Astrocyte of the cerebellum (primary cell): ENCODE measurements around the gene FAM222B.
"Not testable (repeated sequence)": the region's sequence is repeated elsewhere in the genome, so short reads cannot be mapped to it uniquely, and the experiment has no call there.

Experiments used
- DNase-seq: peaks from one replicate; pipeline ENCODE4 v3.0.0-alpha.2; 2011; ENCODE audit warnings: low read depth
- H3K4me3 ChIP-seq: 2 replicates; pipeline ENCODE4 v1.5.1; 2011; ENCODE audit warnings: mild to moderate bottlenecking, low read depth, low read length, moderate library complexity
- CTCF ChIP-seq: IDR thresholded peaks from 2 replicates; pipeline ENCODE4 v1.5.1; 2012; ENCODE audit warnings: low read length, low read depth, moderate library complexity, mild to moderate bottlenecking; ENCODE audit errors: missing control alignments
- in situ Hi-C: cut with HindIII; loops from 2 replicates; pipeline ENCODE4 v1.10.0; 2017; ENCODE audit warnings: low sequenced_read_pairs

FAM222B gene

GRCh38 chr17:28737316-28737715, 105.3 kb downstream of the FAM222B start:
- in situ Hi-C loops, result no loop called here
- DNase-seq, result no peak
- no peak overlapping the region for H3K4me3 ChIP-seq
- TF ChIP-seq CTCF, result no peak

- H3K4me3 ChIP-seq, DNase-seq, in situ Hi-C loops: not testable (repeated sequence)
Measured at GRCh38 chr17:28735913-28736769, 106.4 kb downstream of the FAM222B start.

- no peak for TF ChIP-seq CTCF
- H3K4me3 ChIP-seq, result no peak overlapping the region
- DNase-seq, result no peak
- in situ Hi-C loops, result no loop called here
Measured at GRCh38 chr17:28735242-28735722, 107.3 kb downstream of the FAM222B start.

- no peak for DNase-seq
- H3K4me3 ChIP-seq, result no peak overlapping the region
- no peak for TF ChIP-seq CTCF
- in situ Hi-C loops, result no loop called here
Measured at GRCh38 chr17:28734712-28735241, 107.8 kb downstream of the FAM222B start.

- TF ChIP-seq CTCF, result no peak
- H3K4me3 ChIP-seq, result no peak overlapping the region
- DNase-seq, result no peak
- in situ Hi-C loops, result no loop called here
Measured at GRCh38 chr17:28733346-28733745, 109.2 kb downstream of the FAM222B start.

- in situ Hi-C loops, result loop anchor here (10.0 kb wide), 1 partner anchor 55 kb away; no protein-coding TSS in a partner anchor
- no peak for TF ChIP-seq CTCF
- DNase-seq, result no peak
- H3K4me3 ChIP-seq, result no peak overlapping the region
Measured at GRCh38 chr17:28729950-28730330, 112.7 kb downstream of the FAM222B start.
